GM12878 (cell line): ENCODE data around the gene RPL32. TPM values are rescaled to one million over a fixed set of nuclear protein-coding genes. Genes with fewer than 3 reads are reported as not detected.
A peak's percentile ranks its signal among the peaks of the same experiment; 100 is the strongest.

Experiments used
- ATAC-seq: fragments of 200-7000 bp; cut with Tn5 transposase; 3 replicates; pipeline ENCODE4 v1.9.1; 2020; ENCODE audit warnings: mild to moderate bottlenecking, moderate library complexity
- BruUV-seq: library from RNA; stranded (reverse); fragments of 400-500 nt; replicated peaks from 2 replicates; lab custom pipeline; 2021; lab: Mats Ljungman, UMichigan
- CTCF ChIA-PET: fragments of 300-600 bp; sonication (Branson Sonifier 250); formaldehyde crosslinking; extraction: SDS; loops from one replicate; lab custom pipeline; 2021; ENCODE audit warnings: inconsistent platforms; lab: Yijun Ruan, JAX
- POLR2A ChIA-PET: fragments of 350-600 bp; formaldehyde crosslinking; extraction: SDS; loops from one replicate; lab custom pipeline; 2021; ENCODE audit warnings: inconsistent platforms; lab: Charles Lee
- RAD21 ChIA-PET: fragments of 300-600 bp; sonication (Branson Sonifier 250); formaldehyde crosslinking; loops from one replicate; lab custom pipeline; 2023; ENCODE audit warnings: antibody characterized with exemption; ENCODE audit not compliant: unreplicated experiment; lab: Charles Lee
- SMC1A ChIA-PET: fragments of 300-600 bp; sonication (Branson Sonifier 250); formaldehyde crosslinking; loops from one replicate; lab custom pipeline; 2023; ENCODE audit not compliant: unreplicated experiment, uncharacterized antibody; lab: Charles Lee
- DNase-seq: peaks from one replicate; pipeline ENCODE4 v3.0.0-alpha.2; 2011; ENCODE audit warnings: low read depth, low spot score
- FAIRE-seq: peaks from 3 replicates; lab custom pipeline; 2011; peaks lifted over from hg19 to GRCh38; lab: Jason Lieb, UNC
- H2AFZ ChIP-seq: 2 replicates; pipeline ENCODE4 v1.6.0; 2011; ENCODE audit warnings: low read depth, low read length, control low read depth; ENCODE audit not compliant: control insufficient read depth
- H3K27ac ChIP-seq: 2 replicates; pipeline ENCODE4 v1.5.1; 2011; ENCODE audit warnings: control low read depth; ENCODE audit not compliant: control insufficient read depth, insufficient read depth
- H3K27me3 ChIP-seq, 2 experiments: replicated peaks in 1 of 2; 2 replicates each; pipeline versions ENCODE4 v1.6.0 to v1.6.1; 2011; ENCODE audit warnings: low read length in 1 of 2; ENCODE audit not compliant: control insufficient read depth in 2 of 2, insufficient read depth in 2 of 2
- H3K36me3 ChIP-seq, 2 experiments: 2 replicates each; pipeline ENCODE4 v1.5.1; 2011; ENCODE audit warnings: low read length in 1 of 2; ENCODE audit not compliant: control insufficient read depth in 2 of 2, insufficient read depth in 2 of 2
- H3K4me1 ChIP-seq: 2 replicates; pipeline ENCODE4 v1.6.1; 2011; ENCODE audit warnings: mild to moderate bottlenecking, low read length, moderate library complexity, mixed read lengths; ENCODE audit not compliant: control insufficient read depth, insufficient read depth
- H3K4me2 ChIP-seq: 2 replicates; pipeline ENCODE4 v1.6.0; 2011; ENCODE audit warnings: control low read depth; ENCODE audit not compliant: control insufficient read depth, insufficient read depth
- H3K4me3 ChIP-seq: fragments of 200-600 bp; sonication (generic); 2 replicates; pipeline ENCODE4 v1.5.1; 2016
- H3K79me2 ChIP-seq: 2 replicates; pipeline ENCODE4 v1.6.0; 2011; ENCODE audit warnings: low read length; ENCODE audit not compliant: control insufficient read depth, insufficient read depth
- H3K9ac ChIP-seq: 2 replicates; pipeline ENCODE4 v1.8.0; 2011; ENCODE audit warnings: low read length, control low read depth, mixed read lengths; ENCODE audit not compliant: control insufficient read depth, insufficient read depth
- H3K9me3 ChIP-seq: replicated peaks from 3 replicates; pipeline ENCODE4 v1.5.1; 2011; ENCODE audit warnings: mild to moderate bottlenecking, low read length; ENCODE audit not compliant: control insufficient read depth, insufficient read depth
- H4K20me1 ChIP-seq: 2 replicates; pipeline ENCODE4 v1.6.0; 2011; ENCODE audit not compliant: control insufficient read depth, insufficient read depth
- BCL11A ChIP-seq: IDR thresholded peaks from 2 replicates; pipeline ENCODE4 v1.6.1; 2011; ENCODE audit warnings: low read depth, low read length
- BCL3 ChIP-seq: IDR thresholded peaks from 2 replicates; pipeline ENCODE4 v1.6.1; 2011; ENCODE audit warnings: borderline replicate concordance, low read depth, mild to moderate bottlenecking, moderate library complexity, low read length; ENCODE audit not compliant: insufficient read depth, poor library complexity, severe bottlenecking
- CBFB ChIP-seq: IDR thresholded peaks from 2 replicates; pipeline ENCODE4 v1.6.1; 2016; ENCODE audit warnings: antibody characterized with exemption, low read depth
- CHD1 ChIP-seq: IDR thresholded peaks from 2 replicates; pipeline ENCODE4 v1.6.1; 2012; ENCODE audit warnings: low read depth, low read length, improper control_type of control experiment
- EP300 ChIP-seq, 2 experiments: fragments of 150-350 bp in 1 of 2; IDR thresholded peaks; 2 replicates each; pipeline ENCODE4 v1.6.1; 2011 to 2012; ENCODE audit warnings: low read depth in 2 of 2, low read length in 2 of 2, borderline replicate concordance in 1 of 2, improper control_type of control experiment in 1 of 2, inconsistent platforms in 1 of 2; ENCODE audit not compliant: control insufficient read depth in 1 of 2
- IKZF1 ChIP-seq: fragments of 450-650 bp; conservative IDR thresholded peaks from 2 replicates; pipeline ENCODE4 v1.6.1; 2017; ENCODE audit warnings: antibody characterized with exemption, mild to moderate bottlenecking
- IRF3 ChIP-seq: fragments of 450-650 bp; IDR thresholded peaks from 2 replicates; pipeline ENCODE4 v1.6.1; 2014; ENCODE audit warnings: mild to moderate bottlenecking
- MTA2 ChIP-seq: fragments of 450-650 bp; IDR thresholded peaks from 2 replicates; pipeline ENCODE4 v1.6.1; 2016; ENCODE audit warnings: low read depth, mild to moderate bottlenecking, moderate library complexity
- MXI1 ChIP-seq: fragments of 150-350 bp; IDR thresholded peaks from 2 replicates; pipeline ENCODE4 v1.6.1; 2011; ENCODE audit warnings: low read depth, mild to moderate bottlenecking, inconsistent platforms, low read length, improper control_type of control experiment
- NFYB ChIP-seq: IDR thresholded peaks from 2 replicates; pipeline ENCODE4 v1.6.1; 2011; ENCODE audit warnings: low read depth, mild to moderate bottlenecking, low read length, improper control_type of control experiment, moderate library complexity; ENCODE audit not compliant: insufficient read depth
- NR2C2 ChIP-seq: IDR thresholded peaks from 2 replicates; pipeline ENCODE4 v1.6.1; 2011; ENCODE audit warnings: borderline replicate concordance, low read depth; ENCODE audit not compliant: control insufficient read depth, insufficient read length
- PKNOX1 ChIP-seq: fragments of 450-650 bp; IDR thresholded peaks from 2 replicates; pipeline ENCODE4 v1.6.1; 2016; ENCODE audit warnings: mild to moderate bottlenecking
- POLR2AphosphoS2 ChIP-seq: IDR thresholded peaks from 2 replicates; pipeline ENCODE4 v1.6.1; 2011; ENCODE audit warnings: low read depth, mild to moderate bottlenecking, low read length, improper control_type of control experiment, moderate library complexity
- RAD21 ChIP-seq: IDR thresholded peaks from 2 replicates; pipeline ENCODE4 v1.6.1; 2011; ENCODE audit warnings: mild to moderate bottlenecking, low read depth, low read length, moderate library complexity; ENCODE audit not compliant: insufficient read depth
- TAF1 ChIP-seq: IDR thresholded peaks from 2 replicates; pipeline ENCODE4 v1.6.1; 2011; ENCODE audit warnings: mild to moderate bottlenecking, low read depth, low read length, borderline replicate concordance
- TBL1XR1 ChIP-seq: IDR thresholded peaks from 2 replicates; pipeline ENCODE4 v1.6.1; 2012; ENCODE audit warnings: low read depth, low read length, improper control_type of control experiment
- ZBTB11 ChIP-seq: fragments of 450-650 bp; formaldehyde crosslinking; IDR thresholded peaks from 2 replicates; pipeline ENCODE4 v1.5.0; 2022; ENCODE audit warnings: mild to moderate bottlenecking, missing genetic modification characterization
- WGBS: methylation state at CpG from one replicate; pipeline ENCODE4 v1.1.6; 2016; ENCODE audit warnings: low lambda C conversion rate; ENCODE audit not compliant: insufficient replicate concordance, insufficient coverage; ENCODE audit errors: missing lambda C conversion rate; 5-methylcytosine and 5-hydroxymethylcytosine counted together
- in situ Hi-C: fragments of 300-500 bp; cut with MboI; formaldehyde crosslinking; loops from 9 replicates; pipeline ENCODE4 v1.14.3; 2018; ENCODE audit warnings: mixed read lengths
- intact Hi-C: fragments of 100-400 bp; cut with micrococcal nuclease; formaldehyde crosslinking; loops from one replicate; pipeline ENCODE4 v1.14.2; 2022; ENCODE audit not compliant: unreplicated experiment
- polyA plus RNA-seq, 11 experiments: library from polyadenylated mRNA; depleted of rRNA in 4 of 11; unstranded in 6 of 11; stranded (reverse) in 5 of 11; fragments of >200 nt; fragmentation: Nextera tagmentation in 4 of 11; fragmentation: Illumina TruSeq in 1 of 11; extraction: Ambion mirVana in 4 of 11; extraction: Trizol in 1 of 11; gene quantifications; 1 replicate in 1 of 11; 2 replicates in 10 of 11; pipeline versions ENCODE4 v1.2.1 to v1.2.3, GENCODE V29; 2011 to 2016; ENCODE audit warnings: inconsistent platforms in 2 of 11, missing spikeins in 2 of 11, low read depth in 1 of 11
- total RNA-seq, 4 experiments: library from RNA; depleted of rRNA in 3 of 4; stranded (reverse); fragments of >200 nt in 3 of 4; fragmentation: Illumina TruSeq in 1 of 4; extraction: Trizol in 1 of 4; gene quantifications; 2 replicates each; pipeline versions ENCODE4 v1.2.1 to v1.2.3, GENCODE V29; 2013 to 2021

The RPL32 gene
- total and polyA plus RNA-seq, 10 of the 15 experiments (the other 5 are each of a cell fraction or from before 2014, with no cell fraction given) = 1,533 to 5,147 (median 3,350) TPM

GRCh38 chr3:12824299-12824698 is 17.1 kb downstream of the RPL32 start:
- TF ChIP-seq BCL3 (no peak), MTA2 (no peak), IKZF1 (no peak), MXI1 (no peak), NFYB (no peak), NR2C2 (no peak), CBFB (no peak), BCL11A (no peak), POLR2AphosphoS2 (no peak), TAF1 (no peak), IRF3 (no peak), RAD21 (no peak), CHD1 (no peak), TBL1XR1 (no peak), ZBTB11 (CRISPR knock-in tag) (no peak), PKNOX1 (no peak), EP300 (IDR thresholded peaks at IDR 0.05; ENCODE audit: borderline replicate concordance in 1 of 2, control insufficient read depth in 1 of 2, low read depth in 2 of 2, low read length in 2 of 2) (no peak)
- Histone ChIP-seq H3K79me2 (no peaks in the 10 kb centered on the region), H4K20me1 (no peaks in the 10 kb centered on the region; the same call in 1 of the 2 replicates), H3K36me3 (no peaks in the 10 kb centered on the region), H2AFZ (no peak overlapping the region), H3K27me3 (no peaks in the 10 kb centered on the region), H3K27ac (no peak overlapping the region), H3K9me3 (no peaks in the 10 kb centered on the region), H3K4me3 (no peak overlapping the region), H3K9ac (no peak overlapping the region), H3K4me2 (no peak overlapping the region), H3K4me1 (no peaks in the 10 kb centered on the region)
- POLR2A ChIA-PET = no interaction called here
- ATAC-seq (peak; percentile 26; the same call in 2 of the 3 replicates), DNase-seq (no peak), FAIRE-seq (no peak)
- BruUV-seq = no TSS peak
- 22% methylated on average over 7 of the region's 7 CpGs for WGBS
- in situ Hi-C loops = no loop called here
- CTCF ChIA-PET = interaction anchor here (1.8 kb wide), 1 partner anchor 17 kb away, joined by 13 read pairs; the partner anchor contains the start of gene RPL32
- RAD21 ChIA-PET = no interaction called here
- SMC1A ChIA-PET = no interaction called here
- intact Hi-C loops = no loop called here
